Esophagus squamous epithelium (tissue), 4 donors: ENCODE data around the gene MBP.
"Not testable (repeated sequence)": the region's sequence is repeated elsewhere in the genome, so short reads cannot be mapped to it uniquely, and the experiment has no call there.

Experiments
- CTCF ChIP-seq, 6 experiments: fragments of 450-650 bp in 4 of 6; fragments of 200-600 bp in 2 of 6; sonication (generic) in 2 of 6; IDR thresholded peaks; one replicate each; pipeline ENCODE4 v1.5.1; 2016 to 2019; ENCODE audit warnings: antibody characterized with exemption in 6 of 6, mild to moderate bottlenecking in 4 of 6, moderate library complexity in 4 of 6
- POLR2A ChIP-seq, 4 donors: fragments of 450-650 bp; IDR thresholded peaks; one replicate each; pipeline ENCODE4 v1.6.1; 2017; ENCODE audit warnings: antibody characterized with exemption in 4 of 4, mild to moderate bottlenecking in 4 of 4, moderate library complexity in 3 of 4

GRCh38 chr18:77021478-77021877 lies 111.1 kb downstream of the MBP start:
- TF ChIP-seq POLR2A, CTCF (IDR thresholded peaks at IDR 0.05): not testable (repeated sequence)
